Measurements from ENCODE around the gene DNHD1.

DNHD1 gene

GRCh38 chr11:6497069-6497839 is at the start of gene DNHD1:
Gene DNHD1 (plus strand): TSS chr11:6497280. CDS start chr11:6498216, 936 bp downstream.
- H3K4me3 ChIP-seq (ENCODE audit: insufficient read length, low read depth) = no peak within 1 kb of the TSS
- H3K36me3 ChIP-seq (ENCODE audit: insufficient read depth, insufficient read length, low read length) = peaks cover 56% of the 10 kb centered on the region
- no peak for DNase-seq (ENCODE audit: low read depth, low spot score)
- no peaks in the 10 kb centered on the region for H3K9me3 ChIP-seq (ENCODE audit: insufficient read depth, low read length)
- H3K27me3 ChIP-seq (ENCODE audit: insufficient read depth, insufficient read length) = no peaks in the 10 kb centered on the region
- TF ChIP-seq ZNF274 (IDR thresholded peaks at IDR 0.05; ENCODE audit: low read depth, low read length) (no peak), YY1 (IDR thresholded peaks at IDR 0.05; ENCODE audit: insufficient read depth, insufficient read length) (no peak), SUZ12 (IDR thresholded peaks at IDR 0.05; ENCODE audit: extremely low read depth, insufficient read depth, insufficient read length) (no peak)
- H3K4me1 ChIP-seq (ENCODE audit: insufficient read depth, insufficient read length) = no peaks in the 10 kb centered on the region
- no peak within 1 kb of the TSS for H3K9ac ChIP-seq (ENCODE audit: insufficient read length, low read depth)

GRCh38 chr11:6448574-6448973 is 48.5 kb upstream of the DNHD1 start:
- no peaks in the 10 kb centered on the region for H3K4me1 ChIP-seq (ENCODE audit: insufficient read depth, insufficient read length)
- H3K36me3 ChIP-seq (ENCODE audit: insufficient read depth, insufficient read length, low read length) = peaks cover 29% of the 10 kb centered on the region
- no peak for DNase-seq (ENCODE audit: low read depth, low spot score)
- no peaks in the 10 kb centered on the region for H3K9me3 ChIP-seq (ENCODE audit: insufficient read depth, low read length)
- TF ChIP-seq ZNF274 (IDR thresholded peaks at IDR 0.05; ENCODE audit: low read depth, low read length) (no peak), SUZ12 (IDR thresholded peaks at IDR 0.05; ENCODE audit: extremely low read depth, insufficient read depth, insufficient read length) (no peak), YY1 (IDR thresholded peaks at IDR 0.05; ENCODE audit: insufficient read depth, insufficient read length) (no peak)
- H3K4me3 ChIP-seq (ENCODE audit: insufficient read length, low read depth) = no peak overlapping the region
- no peak overlapping the region for H3K9ac ChIP-seq (ENCODE audit: insufficient read length, low read depth)
- no peaks in the 10 kb centered on the region for H3K27me3 ChIP-seq (ENCODE audit: insufficient read depth, insufficient read length)

GRCh38 chr11:6452219-6452618 is 44.9 kb upstream of the DNHD1 start:
- DNase-seq (ENCODE audit: low read depth, low spot score) = no peak
- Histone ChIP-seq H3K27me3 (ENCODE audit: insufficient read depth, insufficient read length) (no peaks in the 10 kb centered on the region), H3K9me3 (ENCODE audit: insufficient read depth, low read length) (no peaks in the 10 kb centered on the region), H3K4me3 (ENCODE audit: insufficient read length, low read depth) (no peak overlapping the region), H3K4me1 (ENCODE audit: insufficient read depth, insufficient read length) (no peaks in the 10 kb centered on the region), H3K9ac (ENCODE audit: insufficient read length, low read depth) (no peak overlapping the region), H3K36me3 (ENCODE audit: insufficient read depth, insufficient read length, low read length) (peaks cover 56% of the 10 kb centered on the region)
- TF ChIP-seq SUZ12 (IDR thresholded peaks at IDR 0.05; ENCODE audit: extremely low read depth, insufficient read depth, insufficient read length) = no peak
- TF ChIP-seq ZNF274 (IDR thresholded peaks at IDR 0.05; ENCODE audit: low read depth, low read length) = no peak
- no peak for TF ChIP-seq YY1 (IDR thresholded peaks at IDR 0.05; ENCODE audit: insufficient read depth, insufficient read length)

GRCh38 chr11:6453152-6453551 is 43.9 kb upstream of the DNHD1 start:
- H3K9ac ChIP-seq (ENCODE audit: insufficient read length, low read depth) = no peak overlapping the region
- H3K9me3 ChIP-seq (ENCODE audit: insufficient read depth, low read length) = no peaks in the 10 kb centered on the region
- H3K4me3 ChIP-seq (ENCODE audit: insufficient read length, low read depth) = no peak overlapping the region
- no peaks in the 10 kb centered on the region for H3K4me1 ChIP-seq (ENCODE audit: insufficient read depth, insufficient read length)
- H3K27me3 ChIP-seq (ENCODE audit: insufficient read depth, insufficient read length) = no peaks in the 10 kb centered on the region
- no peak for DNase-seq (ENCODE audit: low read depth, low spot score)
- TF ChIP-seq SUZ12 (IDR thresholded peaks at IDR 0.05; ENCODE audit: extremely low read depth, insufficient read depth, insufficient read length) (no peak), ZNF274 (IDR thresholded peaks at IDR 0.05; ENCODE audit: low read depth, low read length) (no peak)
- H3K36me3 ChIP-seq (ENCODE audit: insufficient read depth, insufficient read length, low read length) = peaks cover 63% of the 10 kb centered on the region

- Histone ChIP-seq H3K4me1 (ENCODE audit: insufficient read depth, insufficient read length) (no peaks in the 10 kb centered on the region), H3K9me3 (ENCODE audit: insufficient read depth, low read length) (no peaks in the 10 kb centered on the region), H3K27me3 (ENCODE audit: insufficient read depth, insufficient read length) (no peaks in the 10 kb centered on the region), H3K9ac (ENCODE audit: insufficient read length, low read depth) (no peak overlapping the region), H3K4me3 (ENCODE audit: insufficient read length, low read depth) (no peak overlapping the region), H3K36me3 (ENCODE audit: insufficient read depth, insufficient read length, low read length) (peaks cover 48% of the 10 kb centered on the region)
- no peak for TF ChIP-seq SUZ12 (IDR thresholded peaks at IDR 0.05; ENCODE audit: extremely low read depth, insufficient read depth, insufficient read length)
- no peak for DNase-seq (ENCODE audit: low read depth, low spot score)
Measured at GRCh38 chr11:6455070-6455469, 42.0 kb upstream of the DNHD1 start.

- no peaks in the 10 kb centered on the region for H3K9me3 ChIP-seq (ENCODE audit: insufficient read depth, low read length)
- H3K36me3 ChIP-seq (ENCODE audit: insufficient read depth, insufficient read length, low read length) = peaks cover 37% of the 10 kb centered on the region
- H3K27me3 ChIP-seq (ENCODE audit: insufficient read depth, insufficient read length) = no peaks in the 10 kb centered on the region
- no peak for DNase-seq (ENCODE audit: low read depth, low spot score)
- no peak overlapping the region for H3K9ac ChIP-seq (ENCODE audit: insufficient read length, low read depth)
- no peaks in the 10 kb centered on the region for H3K4me1 ChIP-seq (ENCODE audit: insufficient read depth, insufficient read length)
- H3K4me3 ChIP-seq (ENCODE audit: insufficient read length, low read depth) = no peak overlapping the region
- no peak for TF ChIP-seq YY1 (IDR thresholded peaks at IDR 0.05; ENCODE audit: insufficient read depth, insufficient read length)
- TF ChIP-seq ZNF274 (IDR thresholded peaks at IDR 0.05; ENCODE audit: low read depth, low read length) = no peak
- TF ChIP-seq SUZ12 (IDR thresholded peaks at IDR 0.05; ENCODE audit: extremely low read depth, insufficient read depth, insufficient read length) = no peak
Measured at GRCh38 chr11:6456361-6457073, 40.6 kb upstream of the DNHD1 start.

GRCh38 chr11:6457581-6458320 is 39.3 kb upstream of the DNHD1 start:
- DNase-seq (ENCODE audit: low read depth, low spot score) = no peak
- H3K36me3 ChIP-seq (ENCODE audit: insufficient read depth, insufficient read length, low read length) = peaks cover 34% of the 10 kb centered on the region

More at GRCh38 chr11:6457581-6458320, 39.3 kb upstream of the DNHD1 start:
- TF ChIP-seq YY1 (IDR thresholded peaks at IDR 0.05; ENCODE audit: insufficient read depth, insufficient read length) = no peak
- no peak for TF ChIP-seq ZNF274 (IDR thresholded peaks at IDR 0.05; ENCODE audit: low read depth, low read length)
- TF ChIP-seq SUZ12 (IDR thresholded peaks at IDR 0.05; ENCODE audit: extremely low read depth, insufficient read depth, insufficient read length) = no peak
- H3K9me3 ChIP-seq (ENCODE audit: insufficient read depth, low read length) = no peaks in the 10 kb centered on the region
- no peaks in the 10 kb centered on the region for H3K4me1 ChIP-seq (ENCODE audit: insufficient read depth, insufficient read length)
- H3K9ac ChIP-seq (ENCODE audit: insufficient read length, low read depth) = no peak overlapping the region
- H3K27me3 ChIP-seq (ENCODE audit: insufficient read depth, insufficient read length) = no peaks in the 10 kb centered on the region
- H3K4me3 ChIP-seq (ENCODE audit: insufficient read length, low read depth) = no peak overlapping the region

All from NT2/D1 (cell line).